ENCODE results near the gene PUDP.

PUDP gene

GRCh38 chrX:7112071-7112470, 35.9 kb downstream of the PUDP start:
- Histone ChIP-seq H4K20me1 (ENCODE audit: control insufficient read depth, insufficient read depth, low read depth, low read length) (no peaks in the 10 kb centered on the region), H3K79me2 (ENCODE audit: control insufficient read depth, low read length) (peaks cover 84% of the 10 kb centered on the region), H3K4me1 (ENCODE audit: control insufficient read depth, low read length) (peaks cover 92% of the 10 kb centered on the region), H3K4me3 (ENCODE audit: low read length) (peak overlapping the region; percentile 62), H3K27me3 (ENCODE audit: control insufficient read depth, low read length) (no peaks in the 10 kb centered on the region), H3K4me2 (ENCODE audit: low read length) (peak overlapping the region; percentile 85), H3K27ac (ENCODE audit: low read depth, low read length) (peak overlapping the region; percentile 98), H3K9me2 (replicated peaks; ENCODE audit: control insufficient read depth, low read length) (no peaks in the 10 kb centered on the region), H3F3A (ENCODE audit: control insufficient read depth, insufficient read depth) (peaks cover 13% of the 10 kb centered on the region; the same call in 1 of the 2 replicates), H3K36me3 (ENCODE audit: control insufficient read depth, low read length) (peaks cover 56% of the 10 kb centered on the region), H3K9me3 (ENCODE audit: control insufficient read depth, insufficient read depth, low read length) (no peaks in the 10 kb centered on the region)
- TF ChIP-seq EZH2phosphoT487 (IDR thresholded peaks at IDR 0.05; ENCODE audit: borderline replicate concordance, low read length) = no peak
- TF ChIP-seq CTCF (IDR thresholded peaks at IDR 0.05; ENCODE audit: low read depth, low read length, poor library complexity, severe bottlenecking) = no peak

- TF ChIP-seq EZH2phosphoT487 (IDR thresholded peaks at IDR 0.05; ENCODE audit: borderline replicate concordance, low read length) (no peak), CTCF (IDR thresholded peaks at IDR 0.05; ENCODE audit: low read depth, low read length, poor library complexity, severe bottlenecking) (no peak)
- peaks cover 13% of the 10 kb centered on the region; the same call in 1 of the 2 replicates for H3F3A ChIP-seq (ENCODE audit: control insufficient read depth, insufficient read depth)
- peaks cover 86% of the 10 kb centered on the region for H3K4me1 ChIP-seq (ENCODE audit: control insufficient read depth, low read length)
- H3K36me3 ChIP-seq (ENCODE audit: control insufficient read depth, low read length) = peaks cover 55% of the 10 kb centered on the region
- peak overlapping the region; percentile 98 for H3K27ac ChIP-seq (ENCODE audit: low read depth, low read length)
- H3K9me3 ChIP-seq (ENCODE audit: control insufficient read depth, insufficient read depth, low read length) = no peaks in the 10 kb centered on the region
- no peaks in the 10 kb centered on the region for H4K20me1 ChIP-seq (ENCODE audit: control insufficient read depth, insufficient read depth, low read depth, low read length)
- H3K79me2 ChIP-seq (ENCODE audit: control insufficient read depth, low read length) = peaks cover 83% of the 10 kb centered on the region
- H3K4me2 ChIP-seq (ENCODE audit: low read length) = peak overlapping the region; percentile 85
- no peaks in the 10 kb centered on the region for H3K9me2 ChIP-seq (replicated peaks; ENCODE audit: control insufficient read depth, low read length)
- H3K27me3 ChIP-seq (ENCODE audit: control insufficient read depth, low read length) = no peaks in the 10 kb centered on the region
- peak overlapping the region; percentile 62 for H3K4me3 ChIP-seq (ENCODE audit: low read length)
Measured at GRCh38 chrX:7111518-7111917, 36.4 kb downstream of the PUDP start.

GRCh38 chrX:7110821-7111276, 37.1 kb downstream of the PUDP start:
- H3K36me3 ChIP-seq (ENCODE audit: control insufficient read depth, low read length) = peaks cover 52% of the 10 kb centered on the region
- H3K4me3 ChIP-seq (ENCODE audit: low read length) = peak overlapping the region; percentile 66
- no peaks in the 10 kb centered on the region for H4K20me1 ChIP-seq (ENCODE audit: control insufficient read depth, insufficient read depth, low read depth, low read length)
- H3K9me3 ChIP-seq (ENCODE audit: control insufficient read depth, insufficient read depth, low read length) = no peaks in the 10 kb centered on the region
- H3K27ac ChIP-seq (ENCODE audit: low read depth, low read length) = peak overlapping the region; percentile 98
- TF ChIP-seq CTCF (IDR thresholded peaks at IDR 0.05; ENCODE audit: low read depth, low read length, poor library complexity, severe bottlenecking) (no peak), EZH2phosphoT487 (IDR thresholded peaks at IDR 0.05; ENCODE audit: borderline replicate concordance, low read length) (no peak)
- H3K27me3 ChIP-seq (ENCODE audit: control insufficient read depth, low read length) = no peaks in the 10 kb centered on the region
- peaks cover 76% of the 10 kb centered on the region for H3K79me2 ChIP-seq (ENCODE audit: control insufficient read depth, low read length)
- peaks cover 13% of the 10 kb centered on the region; the same call in 1 of the 2 replicates for H3F3A ChIP-seq (ENCODE audit: control insufficient read depth, insufficient read depth)
- no peaks in the 10 kb centered on the region for H3K9me2 ChIP-seq (replicated peaks; ENCODE audit: control insufficient read depth, low read length)
- peaks cover 79% of the 10 kb centered on the region for H3K4me1 ChIP-seq (ENCODE audit: control insufficient read depth, low read length)
- peak overlapping the region; percentile 85 for H3K4me2 ChIP-seq (ENCODE audit: low read length)

Data from DOHH2 (cell line).